ENCODE data around the gene IFI6. TPM values are rescaled to one million over a fixed set of nuclear protein-coding genes. Genes with fewer than 3 reads are reported as not detected.

Gene IFI6
- total and polyA plus RNA-seq, 2 donors (not counting 1 experiment from before 2014, with no cell fraction given) = 11.7 to 12.0 TPM

GRCh38 chr1:27687906-27688305, 15.9 kb upstream of the IFI6 start:
- H3K79me2 ChIP-seq (ENCODE audit: control insufficient read depth, insufficient read depth, low read length) = no peaks in the 10 kb centered on the region
- H3K27me3 Mint-ChIP-seq = peaks cover 7% of the 10 kb centered on the region
- CTCF ChIA-PET = interaction anchor here (0.7 to 0.9 kb wide), 2 partner anchors 19 to 79 kb away, joined by 3 to 4 read pairs; no protein-coding TSS in a partner anchor

More at GRCh38 chr1:27687906-27688305, 15.9 kb upstream of the IFI6 start:
- Histone ChIP-seq H3K27ac (ENCODE audit: low read length in 2 of 2) (no peak overlapping the region), H2AFZ (ENCODE audit: insufficient read depth, low read depth, low read length, poor library complexity, severe bottlenecking) (no peak overlapping the region), H3K4me1 (ENCODE audit: control insufficient read depth in 2 of 2, insufficient read depth in 2 of 2, low read length in 2 of 2) (no peaks in the 10 kb centered on the region), H4K20me1 (ENCODE audit: control insufficient read depth, insufficient read depth, low read length, poor library complexity, severe bottlenecking) (no peaks in the 10 kb centered on the region), H3K27me3 (replicated peaks in 1 of 4; ENCODE audit: control extremely low read depth in 1 of 4, control insufficient read depth in 3 of 4, insufficient read depth in 4 of 4, low read length in 3 of 4) (no peaks in the 10 kb centered on the region), H3K9ac (ENCODE audit: low read length) (no peak overlapping the region), H3K9me3 (ENCODE audit: control extremely low read depth in 1 of 3, control insufficient read depth in 2 of 3, insufficient read depth in 1 of 3, low read length in 2 of 3) (peaks cover 0 to 4% (median 2%) of the 10 kb centered on the region in 3 donors), H3K36me3 (replicated peaks in 1 of 2; ENCODE audit: control extremely low read depth in 1 of 2, control insufficient read depth in 1 of 2, extremely low read depth in 1 of 2, insufficient read depth in 2 of 2, low read length in 1 of 2) (no peaks in the 10 kb centered on the region), H3K4me3 (ENCODE audit: control extremely low read depth in 1 of 5, extremely low read depth in 1 of 5, insufficient read depth in 1 of 5, low read depth in 2 of 5, low read length in 4 of 5) (no peak overlapping the region), H3K4me2 (replicated peaks; ENCODE audit: low read depth, low read length, poor library complexity, severe bottlenecking) (no peak overlapping the region)
- H3K4me1 Mint-ChIP-seq = peaks cover 6% of the 10 kb centered on the region
- H3K4me3 Mint-ChIP-seq = no peak overlapping the region
- H3K9me3 Mint-ChIP-seq (ENCODE audit: insufficient read depth) = peaks cover 2% of the 10 kb centered on the region
- POLR2A ChIA-PET = no interaction called here
- intact Hi-C loops (cut with micrococcal nuclease) = no loop called here
- 100% methylated on average over 3 of the region's 5 CpGs for WGBS (ENCODE audit: insufficient coverage)
- ATAC-seq (ENCODE audit: low read depth) (no peak), DNase-seq (no peak)
- H3K27ac Mint-ChIP-seq = no peak overlapping the region
- TF ChIP-seq CTCF (IDR thresholded peaks at IDR 0.05) (no peak), EZH2 (IDR thresholded peaks at IDR 0.05; ENCODE audit: borderline replicate concordance, insufficient read depth, low read depth, low read length, poor library complexity, severe bottlenecking) (no peak)

Data from B cell (primary cell).